HG03097 (cell line): ENCODE data around the gene ZNF280D.

Experiments used
- ATAC-seq: cut with Tn5 transposase; IDR thresholded peaks from one replicate; pipeline ENCODE4 v1.9.1; 2021; ENCODE audit not compliant: unreplicated experiment, low FRiP score

Gene ZNF280D

DNA sequence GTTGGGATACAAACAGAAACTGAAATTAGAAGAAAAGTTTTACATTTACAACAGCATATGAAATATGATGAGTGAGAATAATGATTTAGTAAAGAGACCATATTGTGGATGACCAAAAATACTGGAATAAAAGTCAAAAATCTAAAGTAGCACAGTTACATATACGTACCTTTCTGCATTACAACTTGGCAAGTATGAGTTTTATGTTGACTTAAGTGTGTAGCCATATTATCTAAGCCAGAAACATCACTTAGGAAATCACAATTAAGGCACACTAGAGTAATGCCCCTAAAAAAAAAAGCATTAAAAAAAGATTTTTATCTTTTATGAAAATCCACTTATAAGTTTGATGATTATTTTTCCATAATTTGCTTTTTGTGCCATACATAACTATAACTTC, 79.1 kb downstream of the ZNF280D start:
- no peak for ATAC-seq

DNA sequence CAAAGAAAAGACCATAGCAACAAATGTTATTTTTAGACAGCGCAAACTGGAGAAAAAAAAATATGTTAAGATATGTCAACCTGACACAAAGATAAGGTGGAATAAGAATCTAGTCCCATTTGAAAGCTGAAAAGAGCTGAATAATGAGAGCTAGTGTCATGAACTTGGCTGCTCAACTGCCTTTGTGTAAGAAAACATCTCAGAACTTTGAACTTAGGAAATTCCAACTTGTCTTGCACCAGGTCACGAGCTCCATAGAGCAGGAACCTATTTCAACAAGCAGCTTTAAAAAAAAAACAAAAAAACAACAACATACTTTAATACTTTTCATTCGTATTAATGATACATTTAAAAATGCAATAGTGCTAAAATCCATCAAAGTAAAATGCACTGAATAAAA, 79.5 kb downstream of the ZNF280D start:
- ATAC-seq: no peak

DNA sequence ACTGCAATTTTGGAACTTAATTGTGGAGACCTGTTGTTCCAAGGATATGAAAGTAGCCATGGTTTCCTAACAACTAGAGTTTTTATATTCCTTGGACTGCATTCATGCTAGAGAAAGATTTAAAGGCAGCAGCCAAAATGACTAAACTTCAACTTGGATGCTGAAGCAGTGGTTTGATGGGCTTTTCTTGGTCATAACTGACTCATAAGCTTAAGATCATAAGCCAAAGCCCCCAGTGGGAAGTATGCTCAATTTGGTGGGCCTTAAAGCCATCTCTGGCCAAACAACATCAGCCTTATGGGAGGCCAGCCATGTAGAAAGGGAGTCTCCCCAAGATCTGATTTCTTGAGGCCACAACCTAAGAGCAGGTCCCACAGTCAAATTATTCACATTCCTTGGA, 80.2 kb downstream of the ZNF280D start:
- no peak for ATAC-seq

DNA sequence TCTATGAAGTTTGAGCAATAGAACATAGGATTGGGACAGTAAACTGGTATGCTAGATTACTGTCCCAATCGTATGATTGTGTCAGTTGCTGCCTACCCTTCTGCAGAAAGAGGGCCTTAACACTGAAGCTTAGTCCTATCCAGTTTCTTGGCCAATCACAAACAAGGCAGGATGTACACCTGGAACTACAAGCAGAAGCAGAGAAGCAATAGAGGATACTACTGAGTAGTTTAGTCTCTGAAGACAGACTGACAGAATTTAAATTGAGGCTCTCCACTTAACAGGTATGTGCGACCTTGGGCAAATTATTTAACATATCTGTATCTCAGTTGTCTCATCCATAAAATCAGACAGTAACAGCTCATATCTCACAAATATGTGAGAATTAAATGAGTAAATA, 85.0 kb downstream of the ZNF280D start:
- ATAC-seq: no peak

DNA sequence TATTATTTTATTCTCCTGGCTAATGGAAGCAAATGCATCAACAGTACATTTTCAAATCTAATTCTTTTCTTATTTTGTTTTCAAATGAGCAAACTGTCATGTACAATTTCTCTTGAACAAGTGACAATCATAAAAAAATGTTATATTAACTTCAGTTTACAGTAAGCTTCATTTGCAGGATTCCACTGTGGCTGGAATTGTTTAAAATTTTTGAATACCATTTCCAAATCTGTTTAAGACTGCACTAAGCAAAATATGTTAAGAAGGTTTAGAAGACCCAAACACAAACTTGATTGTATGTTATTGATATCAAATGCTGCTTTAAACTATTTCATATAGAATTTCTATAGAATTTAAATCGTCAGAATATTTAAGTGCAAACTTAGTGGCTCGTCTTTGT, 92.8 kb downstream of the ZNF280D start:
- no peak for ATAC-seq

DNA sequence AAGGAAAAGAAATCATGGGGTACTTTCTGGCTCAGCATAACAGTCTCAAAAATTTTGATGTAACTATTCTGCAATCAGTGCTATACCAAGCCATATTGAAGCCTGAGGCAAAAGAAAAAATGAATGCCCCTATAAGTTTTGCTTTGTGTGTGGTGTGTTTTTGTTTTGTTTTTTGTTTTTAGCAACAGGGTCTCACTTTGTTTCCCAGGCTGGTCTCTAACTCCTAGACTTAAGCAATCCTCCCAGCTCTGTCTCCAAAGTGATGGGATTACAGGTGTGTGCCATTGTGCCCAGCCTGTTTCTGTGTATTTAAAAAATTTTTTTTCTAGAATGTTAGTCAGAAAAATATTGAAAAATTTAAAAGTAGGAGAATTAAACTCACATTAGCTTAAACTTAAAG, 93.2 kb downstream of the ZNF280D start:
- no peak for ATAC-seq

DNA sequence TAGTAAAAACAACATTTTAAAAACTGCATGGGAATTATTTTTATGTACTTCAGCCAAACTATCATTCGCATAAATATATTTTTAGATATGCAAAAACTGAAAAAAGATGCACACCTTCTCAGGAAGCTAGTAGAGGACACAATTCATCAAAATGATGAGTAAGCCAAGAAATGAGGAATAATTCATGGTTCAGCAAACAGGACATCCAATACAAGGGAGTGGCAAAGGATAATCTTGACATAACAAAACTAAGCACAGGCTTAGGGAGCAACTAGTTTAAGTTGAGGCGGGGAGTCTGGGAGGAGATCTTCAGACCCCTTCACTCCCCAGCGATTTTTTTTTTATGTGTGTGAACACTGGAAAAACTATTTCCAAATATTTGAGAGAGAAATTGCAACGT, 93.7 kb downstream of the ZNF280D start:
- no peak for ATAC-seq

DNA sequence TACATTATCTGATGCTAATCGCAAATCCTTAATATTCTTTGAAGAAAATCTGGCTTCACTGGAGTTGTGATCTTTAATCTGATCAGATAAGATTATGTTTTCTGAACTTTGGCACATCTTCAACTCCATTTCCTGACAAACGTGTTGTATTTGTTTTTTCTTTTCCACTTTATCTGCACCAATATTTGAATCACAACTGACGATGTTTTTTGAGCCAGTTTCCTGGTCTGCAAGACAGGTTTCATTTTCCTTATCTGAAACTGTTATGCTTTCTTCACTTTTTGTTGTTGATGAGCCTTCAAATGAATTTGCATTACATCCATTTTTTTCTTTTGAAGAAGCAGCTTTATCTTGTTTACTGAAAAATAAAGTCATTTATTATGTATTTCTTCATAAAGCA, 101.5 kb downstream of the ZNF280D start:
- ATAC-seq: no peak

DNA sequence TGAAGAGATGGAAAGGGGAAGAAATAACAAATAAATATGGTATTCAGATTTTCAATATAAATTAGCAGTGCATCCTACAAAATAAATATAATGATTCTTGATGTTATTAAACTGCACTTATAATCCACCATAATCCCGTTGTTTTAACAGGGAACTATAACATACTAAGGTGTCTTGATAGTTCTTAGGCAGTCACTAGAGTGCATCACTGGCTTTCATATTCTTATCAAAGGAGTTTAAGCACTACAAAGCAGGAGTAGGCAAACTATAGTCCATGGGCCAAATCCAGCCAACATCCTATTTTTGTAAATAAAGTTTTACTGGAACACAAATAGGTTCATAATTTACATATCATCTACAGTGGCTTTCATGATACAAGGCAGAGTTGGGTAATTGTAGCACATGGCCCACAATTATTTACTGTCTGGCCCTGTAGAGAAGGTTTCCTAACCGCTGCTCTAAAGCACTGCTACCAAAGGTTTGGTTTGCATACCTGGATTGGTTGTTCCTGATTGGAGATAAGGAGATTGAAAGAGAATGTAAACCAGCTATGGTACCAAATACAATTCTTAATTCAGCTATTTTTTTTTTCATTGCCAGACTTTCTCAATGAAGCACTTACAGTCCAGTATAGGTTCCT, 104.3 kb downstream of the ZNF280D start:
- ATAC-seq: no peak

DNA sequence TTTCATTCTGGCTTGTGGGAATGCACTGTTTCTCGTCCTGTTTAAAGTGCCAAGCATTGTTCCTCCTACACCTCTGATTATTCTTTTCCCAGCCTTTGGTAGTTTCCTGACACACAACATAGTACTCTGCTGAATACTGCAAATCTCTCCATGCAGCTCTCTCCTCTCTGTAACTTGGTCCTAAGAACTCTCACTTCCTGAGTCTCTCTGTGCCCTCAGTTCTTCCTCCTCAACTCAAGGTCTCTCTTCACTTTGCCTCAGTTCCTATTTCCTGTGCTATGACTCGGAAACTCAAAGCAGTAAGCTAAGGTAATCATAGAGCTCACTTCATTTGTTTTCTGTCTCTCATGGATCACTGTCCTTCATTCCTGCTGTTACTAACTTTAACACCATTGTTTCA, 113.4 kb downstream of the ZNF280D start:
- ATAC-seq: no peak

DNA sequence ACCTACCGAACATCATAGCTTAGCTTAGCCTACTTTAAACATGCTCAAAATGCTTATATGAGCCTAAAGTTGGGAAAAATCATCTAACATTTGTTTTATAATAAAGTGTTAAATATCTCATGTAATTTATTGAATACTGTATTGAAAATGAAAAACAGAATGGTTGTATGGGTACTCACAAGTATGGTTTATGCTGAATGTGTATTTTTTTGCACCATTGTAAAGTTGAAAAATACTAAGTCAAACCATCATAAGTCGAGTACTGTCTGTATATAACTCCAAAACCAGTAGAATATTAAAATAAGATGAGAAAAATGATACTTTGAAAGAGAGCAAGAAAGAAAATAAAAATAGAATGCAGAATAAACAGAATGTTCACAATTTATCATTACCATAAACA, 115.7 kb downstream of the ZNF280D start:
- no peak for ATAC-seq

DNA sequence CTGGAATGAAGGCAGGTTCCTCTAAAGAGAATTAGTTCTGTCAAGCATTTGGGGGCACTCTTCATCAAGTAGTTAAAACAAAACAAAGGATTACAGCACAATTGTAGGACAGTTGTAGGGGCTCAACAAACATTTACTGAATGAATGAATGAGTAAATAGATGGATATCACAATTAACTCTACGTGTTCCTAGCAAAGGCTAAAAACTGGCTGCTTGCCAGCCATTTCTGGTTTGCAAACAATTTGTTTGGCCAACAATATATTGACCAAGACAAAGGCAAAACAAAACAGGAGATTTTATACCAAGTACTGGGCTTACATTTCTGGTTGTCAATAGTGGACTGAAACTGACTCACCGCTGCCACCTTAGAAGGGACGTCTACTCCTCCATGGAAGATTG, 116.8 kb downstream of the ZNF280D start:
- no peak for ATAC-seq

DNA sequence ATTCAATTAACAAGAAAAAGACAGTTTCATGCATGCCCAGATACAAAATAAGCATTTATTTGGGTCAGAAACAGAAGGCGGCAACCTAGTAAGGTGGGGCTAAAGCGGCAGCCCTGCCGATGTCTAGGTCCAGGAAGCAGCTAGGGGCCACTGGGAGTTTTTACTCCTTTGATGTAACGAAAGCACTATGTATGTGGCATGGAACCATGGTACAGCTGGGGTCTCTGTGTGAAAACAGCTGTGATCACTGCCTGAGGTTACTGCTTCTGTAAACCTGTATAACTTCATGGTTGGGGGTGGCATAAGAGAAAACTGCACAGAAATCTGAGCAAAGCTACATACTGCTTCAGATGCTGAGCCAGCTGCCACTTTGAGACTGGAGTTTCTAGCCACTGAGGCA, 119.5 kb downstream of the ZNF280D start:
- ATAC-seq: no peak

DNA sequence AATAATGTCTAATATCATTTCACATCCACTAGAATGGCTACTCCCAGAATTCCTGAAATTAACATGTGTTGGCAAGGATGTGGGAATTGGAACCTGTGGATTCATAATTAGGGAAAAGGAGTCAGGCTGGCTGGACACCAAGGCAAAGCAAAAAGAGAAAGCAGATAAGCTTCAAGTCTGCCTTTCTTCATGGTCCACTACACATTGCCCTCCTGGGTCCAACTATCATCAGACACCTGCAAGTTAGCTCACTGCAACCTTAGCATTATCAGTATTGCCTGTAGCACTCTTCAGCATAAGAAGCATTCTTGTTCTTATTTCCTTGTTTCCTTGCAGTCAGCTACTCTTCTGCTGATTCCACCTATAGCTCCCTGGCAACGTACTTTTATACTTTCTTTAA, 124.3 kb downstream of the ZNF280D start:
- ATAC-seq: no peak

DNA sequence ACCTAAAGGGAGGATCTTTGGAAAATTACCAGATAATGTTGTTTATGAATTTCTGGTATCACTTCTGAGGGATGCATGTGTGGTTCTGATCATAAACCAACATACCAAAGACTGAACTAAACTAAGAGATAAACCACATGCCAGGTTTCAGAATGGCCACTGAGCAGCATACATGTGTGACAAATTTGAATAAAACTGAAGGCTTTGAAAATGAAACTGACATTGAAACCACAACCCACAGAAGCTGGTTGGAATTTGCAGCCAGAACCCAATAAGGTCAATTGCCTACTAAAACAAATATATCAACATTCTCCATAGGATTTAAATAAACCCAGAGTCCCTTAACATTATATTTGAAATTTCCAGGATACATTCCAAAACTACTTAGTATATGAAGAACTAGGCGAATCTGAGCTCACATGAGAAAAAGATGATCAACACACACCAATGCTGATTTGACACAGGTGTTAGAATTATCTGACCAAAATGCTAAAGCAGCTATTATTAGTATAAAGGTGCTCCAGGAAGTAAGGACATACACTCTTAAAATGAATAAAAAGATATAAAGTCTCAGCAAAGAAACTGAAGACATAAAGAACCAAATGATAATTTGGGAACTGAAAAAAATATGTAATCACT, 125.0 kb downstream of the ZNF280D start:
- ATAC-seq: peak; percentile 87

DNA sequence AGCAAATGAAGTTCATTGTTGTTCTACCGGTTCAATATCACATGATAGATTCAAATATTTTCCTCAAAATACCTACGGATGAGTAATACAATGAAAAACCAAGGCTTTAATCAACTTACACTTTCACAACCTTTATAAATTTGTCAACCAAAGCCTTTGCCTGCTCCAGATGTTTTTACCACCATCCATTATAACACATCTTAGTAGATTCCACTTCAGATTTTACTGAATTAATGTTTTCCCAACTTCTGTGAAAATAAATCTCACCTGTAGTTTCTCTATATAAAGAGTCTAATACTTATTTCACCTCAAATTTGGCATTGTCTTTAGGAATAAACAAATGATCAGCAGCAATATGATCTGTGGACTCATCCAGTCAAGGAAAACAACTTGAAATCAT, 131.1 kb downstream of the ZNF280D start:
- ATAC-seq: no peak

DNA sequence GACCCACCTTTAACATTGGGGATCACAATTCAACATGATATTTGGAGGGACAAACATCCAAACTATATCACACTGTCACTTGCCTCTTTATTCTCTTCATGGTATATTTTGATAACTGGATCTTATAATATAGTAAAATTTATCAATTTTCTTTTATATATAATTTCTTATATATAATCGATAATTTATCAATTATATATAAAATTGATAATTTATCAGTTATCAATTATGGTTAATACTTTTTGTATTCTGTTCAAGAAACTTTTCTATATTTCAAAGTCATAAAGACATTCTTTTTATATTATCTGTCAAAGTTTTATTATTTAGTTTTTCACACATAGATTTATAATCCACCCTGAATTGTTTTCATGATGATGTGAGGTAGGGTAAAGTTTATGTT, 132.9 kb downstream of the ZNF280D start:
- no peak for ATAC-seq

DNA sequence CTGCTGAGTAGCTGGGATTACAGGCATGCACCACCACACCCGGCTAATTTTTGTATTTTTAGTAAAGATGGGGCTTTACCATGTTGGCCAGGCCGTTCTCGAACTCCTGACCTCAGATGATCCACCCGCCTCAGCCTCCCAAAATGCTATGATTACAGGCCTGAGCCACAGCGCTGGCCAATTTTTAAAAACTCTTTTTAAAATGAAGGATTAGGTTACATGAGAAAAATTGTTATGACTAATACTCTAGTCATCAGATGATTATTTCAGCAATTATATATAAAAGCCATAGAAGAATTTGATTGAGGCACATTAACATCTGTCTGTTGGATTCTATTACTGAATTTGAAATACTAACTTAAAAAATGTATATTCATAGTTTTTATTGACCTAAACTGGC, 134.3 kb downstream of the ZNF280D start:
- no peak for ATAC-seq

DNA sequence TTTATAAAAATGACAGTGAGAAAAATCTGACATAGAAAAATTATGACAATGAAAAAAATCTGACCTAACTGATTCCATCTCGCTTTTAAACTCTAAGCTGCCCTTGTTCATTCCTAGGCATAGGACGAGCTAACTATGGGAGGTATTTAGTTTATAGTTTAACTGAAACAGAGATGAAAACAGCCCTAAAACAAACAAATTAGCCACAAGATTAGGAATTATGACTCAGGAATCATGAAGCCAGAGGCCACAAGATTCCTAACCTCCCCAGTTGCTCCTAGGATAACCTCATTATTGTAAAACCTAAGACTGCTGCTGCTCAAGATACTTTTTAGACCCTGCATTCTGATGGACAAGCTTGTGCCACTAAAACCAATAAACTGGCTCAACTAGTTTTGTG, 145.6 kb downstream of the ZNF280D start:
- no peak for ATAC-seq

DNA sequence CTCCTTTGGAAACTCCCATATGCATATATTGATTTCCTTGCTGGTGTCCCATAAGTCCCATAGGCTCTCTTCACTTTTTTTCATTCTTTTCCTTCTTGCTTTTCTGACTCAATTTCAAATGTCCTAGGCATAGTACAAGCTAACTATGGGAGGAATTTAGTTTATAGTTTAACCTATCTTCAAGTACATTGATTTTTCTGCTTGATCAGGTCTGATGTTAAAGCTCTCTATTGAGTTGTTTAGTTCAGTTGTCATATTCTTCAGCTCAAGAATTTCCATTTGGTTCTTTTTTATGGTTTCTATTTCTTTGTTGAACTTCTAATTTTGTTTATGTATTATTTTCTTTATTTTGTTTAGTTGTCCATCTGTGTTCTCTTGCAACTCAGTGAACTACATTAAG, 147.1 kb downstream of the ZNF280D start:
- no peak for ATAC-seq

DNA sequence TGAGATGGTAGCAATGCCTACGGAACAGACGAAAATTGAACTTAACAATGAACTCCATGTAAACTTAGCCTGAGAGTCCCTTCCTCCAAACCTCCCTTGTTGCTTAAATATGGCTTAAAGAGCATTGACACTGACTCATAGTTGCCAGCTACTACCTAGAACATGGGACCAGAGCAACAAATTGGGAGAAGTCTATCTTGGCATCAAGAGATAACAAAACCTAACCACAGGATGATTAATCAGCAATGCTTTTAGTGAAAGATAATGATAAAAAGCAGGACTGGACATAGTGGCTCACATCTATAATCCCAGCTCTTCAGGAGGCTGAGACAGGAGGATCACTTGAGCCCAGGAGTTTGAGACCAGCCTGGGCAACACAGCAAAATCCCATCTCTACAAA, 150.5 kb downstream of the ZNF280D start:
- ATAC-seq: no peak
